Stimulated activated CD4-positive, alpha-beta T cell treated with anti-CD3 and anti-CD28 coated beads, TNF-alpha, amount 100 ng/mL, for 24 hours (primary cell): ENCODE data around the gene PASK.
"Not testable (repeated sequence)": the region's sequence is repeated elsewhere in the genome, so short reads cannot be mapped to it uniquely, and the experiment has no call there.

Experiments
- DNase-seq, 3 experiments: peaks; one replicate each; pipeline ENCODE4 v3.0.0-alpha.2; 2020; ENCODE audit warnings: low read depth in 3 of 3

The PASK gene

GRCh38 chr2:241107031-241107783 is 42.1 kb downstream of the PASK start:
- DNase-seq = no peak

GRCh38 chr2:241105641-241106040 is 43.6 kb downstream of the PASK start:
- DNase-seq = no peak

- DNase-seq = not testable (repeated sequence)
Observed at GRCh38 chr2:241104611-241105010, 44.7 kb downstream of the PASK start.

GRCh38 chr2:241103176-241103595 is 46.1 kb downstream of the PASK start:
- DNase-seq = no peak

- DNase-seq = peak; percentile 79 to 88 (median 79)
Observed at GRCh38 chr2:241102239-241102803, 47.0 kb downstream of the PASK start, which contains the start of gene MTERF4. MTERF4 (minus strand) TSS chr2:241102287; CDS start chr2:241102273, 14 bp downstream.

GRCh38 chr2:241099246-241099645 is 50.0 kb downstream of the PASK start:
- no peak for DNase-seq

- DNase-seq = no peak
Observed at GRCh38 chr2:241096979-241097378, 52.3 kb downstream of the PASK start.

- DNase-seq = no peak
Observed at GRCh38 chr2:241095594-241096290, 53.5 kb downstream of the PASK start.

- DNase-seq = no peak
Observed at GRCh38 chr2:241094924-241095420, 54.3 kb downstream of the PASK start.

GRCh38 chr2:241094172-241094571 is 55.1 kb downstream of the PASK start:
- no peak for DNase-seq

- not testable (repeated sequence) for DNase-seq
Observed at GRCh38 chr2:241093133-241093781, 56.0 kb downstream of the PASK start.

GRCh38 chr2:241092677-241093076 is 56.6 kb downstream of the PASK start:
- no peak for DNase-seq

GRCh38 chr2:241091734-241092445 is 57.4 kb downstream of the PASK start:
- no peak for DNase-seq

GRCh38 chr2:241091201-241091600 is 58.1 kb downstream of the PASK start:
- no peak for DNase-seq

GRCh38 chr2:241088791-241089732 is 60.2 kb downstream of the PASK start:
- DNase-seq = no peak

- DNase-seq = no peak
Observed at GRCh38 chr2:241088376-241088775, 60.9 kb downstream of the PASK start.

- DNase-seq = no peak
Observed at GRCh38 chr2:241087420-241088268, 61.6 kb downstream of the PASK start.

- no peak for DNase-seq
Observed at GRCh38 chr2:241084856-241085444, 64.3 kb downstream of the PASK start.

- no peak for DNase-seq
Observed at GRCh38 chr2:241083091-241083415, 66.2 kb downstream of the PASK start.
